Tongue (tissue), 2 donors: Measurements from ENCODE around the gene KRTAP5-3. TPM values are rescaled to one million over a fixed set of nuclear protein-coding genes. Genes with fewer than 3 reads are reported as not detected.

ENCODE experiments used
- DNase-seq: peaks from one replicate; pipeline ENCODE4 v3.0.0-alpha.2; 2015
- total RNA-seq: library from RNA; depleted of rRNA; stranded (reverse); fragments of >200 nt; gene quantifications from one replicate; pipeline ENCODE4 v1.2.3, GENCODE V29; 2014

KRTAP5-3 gene
- total RNA-seq, 1 donor from 2014 or later, result not detected

DNA sequence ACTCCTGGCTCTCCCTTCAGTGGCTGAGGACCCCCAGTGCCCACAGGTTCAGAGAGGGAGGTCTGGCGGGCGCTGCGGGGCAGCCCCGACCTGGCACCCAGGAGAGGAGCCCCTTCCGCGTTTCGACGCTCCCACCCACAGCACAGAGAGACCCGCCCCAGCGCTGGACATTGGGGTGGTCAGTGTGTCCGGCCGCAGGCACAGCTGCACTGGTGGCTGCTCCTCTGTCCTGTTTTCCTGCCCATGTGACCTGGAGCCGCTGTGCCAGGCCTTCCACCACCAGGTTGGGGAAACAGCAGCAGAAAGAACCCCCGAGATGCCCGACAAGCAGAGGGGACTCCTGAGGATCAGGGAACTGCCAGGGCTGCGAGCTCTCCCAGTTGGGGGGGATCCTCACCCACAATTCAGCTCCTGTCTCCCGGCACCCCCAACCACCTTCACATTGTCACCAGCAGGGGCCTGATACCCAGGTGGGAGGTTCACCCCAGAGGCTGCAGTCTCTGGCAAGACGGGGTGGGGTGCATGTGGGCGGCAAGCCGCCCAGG is 35.0 kb upstream of the KRTAP5-3 start:
- no peak for DNase-seq

DNA sequence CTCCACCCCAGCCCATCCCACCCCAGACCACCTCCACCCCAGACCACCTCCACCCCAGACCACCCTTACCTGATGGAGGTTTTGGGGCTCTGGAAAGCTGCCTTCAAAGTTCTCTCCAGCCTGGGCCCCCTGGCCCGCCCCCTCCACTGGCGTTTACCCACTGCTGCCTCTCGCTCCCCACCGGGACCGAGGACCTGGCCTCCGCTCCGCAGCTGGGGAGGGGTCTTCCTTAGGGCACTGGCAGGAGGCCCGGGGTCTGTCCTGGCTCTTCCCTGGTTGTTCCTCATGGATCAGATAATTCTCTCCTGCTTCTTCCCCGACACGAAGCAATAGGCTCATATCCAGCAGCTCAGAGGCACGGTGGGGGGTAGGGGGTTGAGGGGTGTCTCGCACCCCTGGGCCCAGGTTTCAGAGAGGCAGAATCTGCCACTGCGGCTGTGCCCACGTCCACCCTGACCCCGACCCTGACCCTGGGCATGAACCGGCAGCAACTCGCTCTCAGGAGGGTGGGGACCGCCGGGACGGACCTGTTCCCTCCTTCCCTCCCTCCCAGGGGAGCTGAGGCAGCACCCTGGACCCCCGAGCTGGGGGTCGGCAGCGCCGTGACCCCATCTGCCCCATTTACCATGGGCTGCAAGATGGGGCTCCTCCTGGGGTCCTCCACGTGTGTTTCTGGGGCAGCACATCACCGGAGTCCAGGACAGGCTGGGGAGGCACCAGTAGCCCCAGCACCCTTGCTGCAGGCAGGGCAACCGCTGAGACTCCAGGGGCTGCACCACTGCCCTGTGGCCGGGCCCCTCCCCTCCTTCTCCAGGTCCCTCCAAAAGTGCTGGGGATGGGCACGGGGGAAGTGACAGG is 34.3 kb upstream of the KRTAP5-3 start:
- DNase-seq, result no peak

DNA sequence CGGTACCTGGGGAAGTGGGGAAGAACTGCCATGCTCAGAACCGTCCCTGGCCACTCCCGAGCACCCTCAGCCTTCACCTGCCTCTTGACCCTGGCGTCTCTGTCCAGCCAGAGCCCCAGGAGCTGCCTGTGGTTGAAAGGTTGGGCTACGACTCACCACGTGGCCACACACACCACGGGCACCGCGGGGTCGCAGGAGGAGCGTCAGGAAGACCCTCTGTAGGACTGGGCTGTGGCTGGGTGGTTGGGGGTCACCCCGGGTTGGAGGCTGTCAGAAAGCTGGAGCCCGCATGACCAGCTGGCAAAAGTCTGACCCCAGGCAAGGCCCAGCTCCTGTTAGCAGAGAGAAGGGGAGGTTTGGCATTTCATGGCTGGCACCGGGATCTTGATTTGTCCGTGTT is 32.8 kb upstream of the KRTAP5-3 start:
- DNase-seq, result no peak

DNA sequence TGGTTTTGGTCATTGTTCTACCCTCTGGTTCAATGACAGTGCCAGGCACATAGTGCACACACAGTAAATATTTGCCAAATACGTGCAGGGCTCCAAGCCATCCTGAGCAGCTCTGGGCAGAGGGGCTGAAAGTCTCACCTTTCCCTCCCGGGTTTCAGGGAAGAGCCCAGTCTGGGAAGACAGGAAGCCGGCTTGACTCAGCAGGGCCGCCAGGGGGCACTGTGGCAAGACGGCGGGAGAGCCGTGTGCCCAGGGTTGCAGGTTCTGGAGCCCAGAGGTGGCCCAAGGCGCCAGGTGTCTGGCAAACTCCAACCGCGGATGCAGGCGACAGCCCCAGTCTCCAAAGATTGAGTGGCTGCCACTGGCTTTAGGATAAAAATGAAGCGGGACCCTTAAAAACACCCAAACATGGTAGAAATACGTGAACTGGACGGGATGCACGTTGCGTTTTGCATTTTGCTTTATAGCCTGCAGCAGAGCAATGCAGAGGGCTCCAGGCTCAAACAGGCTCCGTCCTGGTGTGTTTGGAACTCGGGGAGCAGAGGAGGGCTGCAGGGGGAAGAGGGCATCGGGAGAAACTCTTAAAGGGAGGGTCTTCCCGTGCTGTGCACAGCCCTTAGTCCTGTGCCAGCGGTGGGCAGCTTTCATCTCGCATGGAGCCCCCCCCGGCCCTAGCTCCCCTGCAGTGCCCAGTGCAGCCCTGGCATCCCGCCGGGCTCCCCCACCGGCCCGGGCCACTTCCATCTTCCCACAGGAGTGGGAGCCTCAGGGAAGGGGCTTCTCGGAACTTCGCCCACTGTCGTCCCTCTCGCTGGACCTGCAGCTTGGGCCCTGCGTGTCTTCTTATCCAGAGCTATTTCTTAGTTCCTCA is 32.0 kb upstream of the KRTAP5-3 start:
- DNase-seq, result peak; percentile 59

DNA sequence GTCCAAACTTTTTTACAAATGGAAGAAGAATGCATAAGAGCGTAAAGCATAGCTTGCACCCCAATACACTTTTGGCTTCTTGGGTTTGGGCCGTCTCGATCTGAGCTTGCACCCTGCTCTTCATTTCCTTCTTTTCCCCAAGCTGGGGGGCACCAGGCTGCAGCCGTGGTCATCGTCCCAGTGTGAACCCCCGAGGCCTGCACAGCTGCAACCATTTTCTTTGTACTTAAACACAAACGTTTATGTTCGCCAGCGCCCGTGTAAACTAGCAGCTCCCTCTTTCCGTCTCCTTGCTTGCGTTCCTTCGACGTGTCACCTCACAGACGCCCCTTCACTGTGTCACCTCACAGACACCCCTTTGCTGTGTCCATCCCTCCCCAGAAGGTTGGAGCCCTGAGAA is 31.4 kb upstream of the KRTAP5-3 start:
- DNase-seq, result no peak

DNA sequence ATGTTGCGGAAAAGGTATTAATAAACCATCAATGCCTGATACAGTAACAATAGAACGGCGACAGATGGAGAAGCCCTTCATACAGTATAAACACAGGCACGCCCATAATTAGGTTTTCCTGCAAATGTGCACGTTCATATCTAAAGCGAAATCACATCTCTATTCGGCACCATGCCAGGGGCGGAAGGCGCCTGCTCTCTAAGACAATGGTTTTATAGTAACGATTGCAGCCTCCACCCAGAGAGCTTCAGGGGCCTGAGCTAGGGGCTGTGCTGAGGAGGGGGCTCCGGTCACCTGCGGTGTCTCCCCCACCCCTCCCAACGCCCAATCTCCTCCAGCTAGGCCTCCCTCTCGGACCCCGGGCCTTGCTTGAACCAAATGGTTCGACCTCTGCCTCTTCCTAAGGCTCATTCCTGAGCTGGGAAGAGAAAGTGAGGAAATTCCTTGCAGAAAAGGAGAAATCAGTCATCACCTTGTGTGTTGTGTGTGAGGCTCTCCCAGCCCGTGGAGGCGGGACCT is 30.9 kb upstream of the KRTAP5-3 start:
- peak; percentile 80 for DNase-seq

DNA sequence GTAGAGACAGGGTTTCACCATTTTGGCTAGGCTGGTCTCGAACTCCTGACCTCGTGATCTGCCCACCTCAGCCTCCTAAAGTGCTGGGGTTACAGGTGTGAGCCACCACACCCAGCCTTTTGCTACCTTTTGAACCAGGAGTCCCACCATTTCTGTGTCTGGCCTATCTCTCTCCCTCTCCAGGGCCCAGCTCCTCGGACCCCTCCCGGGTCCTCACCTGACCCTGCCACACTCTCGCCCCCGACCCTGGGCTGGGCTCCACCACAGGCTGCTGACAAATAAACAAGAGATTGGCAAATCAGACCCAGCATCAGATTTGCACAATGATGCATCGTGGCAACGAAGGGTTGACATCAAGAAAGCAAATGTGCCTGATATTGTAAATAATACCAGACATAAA is 30.1 kb upstream of the KRTAP5-3 start:
- no peak for DNase-seq

DNA sequence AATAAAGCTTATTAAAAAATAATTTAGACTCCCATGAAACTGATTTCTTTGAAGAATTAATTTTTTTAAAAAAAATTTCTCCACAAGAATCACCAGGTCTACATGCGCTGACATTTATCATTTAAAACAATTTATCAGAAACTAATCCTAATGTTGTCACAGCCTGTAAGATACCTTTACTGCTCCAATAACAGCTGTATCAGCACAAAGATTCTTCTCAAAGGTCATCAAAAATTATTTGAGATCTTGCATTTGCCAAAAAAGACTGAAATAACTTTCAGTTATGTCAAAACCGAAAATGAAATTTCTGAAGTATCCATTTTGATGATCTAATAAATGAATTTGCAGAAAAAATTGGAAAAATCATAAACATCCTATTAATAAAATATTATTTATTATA is 29.4 kb upstream of the KRTAP5-3 start:
- DNase-seq, result no peak

DNA sequence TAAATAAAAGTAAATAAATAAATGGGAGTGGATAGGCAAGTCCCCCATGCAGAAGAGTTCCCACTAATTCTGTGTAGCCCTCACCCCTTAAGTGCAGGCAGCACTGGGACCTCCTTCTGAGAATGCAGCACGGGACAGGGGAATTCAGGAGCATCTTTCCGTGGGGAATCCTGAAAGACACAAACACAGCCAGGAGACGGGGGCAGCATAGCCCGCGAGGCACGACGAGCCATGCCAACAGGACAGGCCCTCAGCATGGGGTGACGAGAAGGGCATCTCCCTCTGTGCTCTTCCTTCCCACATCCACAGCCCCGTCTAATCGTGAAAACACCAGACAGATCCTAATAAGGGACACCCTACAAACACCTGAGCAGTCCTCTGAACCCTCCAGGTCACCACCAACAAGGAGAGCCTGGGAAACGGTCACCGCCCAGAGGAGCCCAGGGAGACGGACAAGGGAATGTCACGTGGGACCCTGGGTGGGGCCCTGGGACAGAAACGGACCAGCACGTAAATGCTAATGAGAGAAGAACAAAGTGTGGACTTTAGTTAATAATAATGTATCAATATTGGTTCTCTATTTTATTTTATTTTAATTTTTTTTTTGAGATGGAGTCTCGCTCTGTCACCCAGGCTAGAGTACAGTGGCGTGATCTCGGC is 28.2 kb upstream of the KRTAP5-3 start:
- DNase-seq, result no peak

DNA sequence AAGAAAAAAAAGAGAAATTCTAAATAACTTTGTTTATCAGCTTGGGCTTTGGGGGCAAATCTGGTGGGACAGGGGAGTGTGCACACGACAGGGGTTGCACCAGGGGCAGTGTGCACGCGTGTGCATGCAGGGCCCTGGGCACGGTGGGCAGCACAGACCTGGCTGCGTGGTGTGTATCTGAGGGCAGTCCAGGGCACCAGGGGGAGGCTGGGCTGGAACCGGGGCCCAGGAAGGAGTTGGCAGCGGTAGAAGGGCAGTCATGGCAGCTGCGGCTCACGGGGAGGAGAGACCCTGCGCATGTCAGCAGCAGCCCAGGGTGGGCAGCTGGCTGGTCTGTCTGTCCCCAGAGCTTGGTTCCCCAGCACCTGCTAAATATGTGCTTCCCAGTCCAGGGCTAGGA is 25.6 kb upstream of the KRTAP5-3 start:
- peak; percentile 42 for DNase-seq

DNA sequence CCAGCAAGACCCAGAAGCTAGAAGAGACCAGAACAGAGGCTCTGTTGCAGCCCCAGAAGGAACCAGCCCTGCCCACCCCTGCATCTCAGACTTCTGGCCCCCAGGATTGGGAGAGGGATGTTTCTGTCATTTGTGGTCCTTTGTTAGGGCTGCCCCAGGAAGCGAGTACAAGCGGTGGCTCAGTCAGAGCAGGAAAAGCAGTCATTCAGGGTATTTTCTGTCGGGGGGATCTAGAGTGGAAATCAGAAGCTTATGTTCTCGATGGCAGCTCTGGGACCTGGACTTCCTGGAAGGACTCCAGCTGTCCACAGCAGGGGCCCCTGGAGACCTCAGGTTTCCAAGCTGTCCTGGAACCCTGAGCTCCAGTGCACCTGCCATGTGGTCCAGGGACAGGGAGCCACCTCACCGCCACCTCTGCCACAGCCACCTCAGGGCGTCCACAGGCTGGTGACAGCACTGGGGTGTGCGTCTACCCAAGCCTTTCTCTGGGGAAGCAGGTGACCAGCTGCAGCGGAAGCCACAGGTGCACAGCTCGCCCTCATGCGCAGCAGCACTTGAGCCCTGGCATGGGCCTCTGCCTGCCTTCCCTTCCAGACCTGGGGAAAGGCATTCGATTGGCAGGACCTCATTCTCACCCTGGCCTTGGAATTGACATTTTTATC is 23.9 kb upstream of the KRTAP5-3 start:
- DNase-seq, result no peak

DNA sequence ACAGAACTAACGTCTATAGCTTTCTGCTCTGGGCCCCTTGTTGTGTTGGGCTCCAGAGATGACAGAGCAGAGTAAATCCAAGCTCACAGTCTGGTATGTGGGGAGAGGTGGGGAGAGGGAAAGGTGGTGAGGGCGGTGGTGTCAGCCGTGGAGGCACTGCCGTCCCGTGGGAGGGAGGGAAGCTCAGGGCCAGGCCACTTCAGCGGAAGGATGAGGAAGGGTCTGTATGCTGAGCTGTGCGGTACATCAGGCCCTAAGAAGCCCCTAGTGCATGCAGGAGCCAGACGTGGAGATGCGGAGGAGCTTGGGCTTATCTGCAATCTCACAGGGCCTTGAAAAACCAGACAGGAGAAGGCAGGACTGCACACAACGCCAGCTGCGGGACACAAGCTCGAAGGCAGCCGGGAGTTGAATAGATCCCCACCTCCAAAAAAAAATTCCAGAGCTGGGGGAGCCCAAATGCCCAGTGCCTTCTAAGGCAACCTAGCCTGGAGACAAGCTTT is 22.9 kb upstream of the KRTAP5-3 start:
- DNase-seq, result no peak

DNA sequence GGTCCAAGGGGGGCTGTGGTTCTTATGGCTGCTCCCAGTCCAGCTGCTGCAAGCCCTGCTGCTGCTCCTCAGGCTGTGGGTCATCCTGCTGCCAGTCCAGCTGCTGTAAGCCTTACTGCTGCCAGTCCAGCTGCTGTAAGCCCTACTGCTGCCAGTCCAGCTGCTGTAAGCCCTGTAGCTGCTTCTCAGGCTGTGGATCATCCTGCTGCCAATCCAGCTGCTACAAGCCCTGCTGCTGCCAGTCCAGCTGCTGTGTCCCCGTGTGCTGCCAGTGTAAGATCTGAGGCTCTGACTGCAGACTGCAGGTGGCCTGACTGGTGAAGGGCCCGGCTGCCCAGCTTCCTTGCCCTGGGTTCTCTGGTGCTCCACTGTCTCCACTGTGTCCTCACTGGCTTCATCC is 22.0 kb upstream of the KRTAP5-3 start:
- DNase-seq, result peak; percentile 87

DNA sequence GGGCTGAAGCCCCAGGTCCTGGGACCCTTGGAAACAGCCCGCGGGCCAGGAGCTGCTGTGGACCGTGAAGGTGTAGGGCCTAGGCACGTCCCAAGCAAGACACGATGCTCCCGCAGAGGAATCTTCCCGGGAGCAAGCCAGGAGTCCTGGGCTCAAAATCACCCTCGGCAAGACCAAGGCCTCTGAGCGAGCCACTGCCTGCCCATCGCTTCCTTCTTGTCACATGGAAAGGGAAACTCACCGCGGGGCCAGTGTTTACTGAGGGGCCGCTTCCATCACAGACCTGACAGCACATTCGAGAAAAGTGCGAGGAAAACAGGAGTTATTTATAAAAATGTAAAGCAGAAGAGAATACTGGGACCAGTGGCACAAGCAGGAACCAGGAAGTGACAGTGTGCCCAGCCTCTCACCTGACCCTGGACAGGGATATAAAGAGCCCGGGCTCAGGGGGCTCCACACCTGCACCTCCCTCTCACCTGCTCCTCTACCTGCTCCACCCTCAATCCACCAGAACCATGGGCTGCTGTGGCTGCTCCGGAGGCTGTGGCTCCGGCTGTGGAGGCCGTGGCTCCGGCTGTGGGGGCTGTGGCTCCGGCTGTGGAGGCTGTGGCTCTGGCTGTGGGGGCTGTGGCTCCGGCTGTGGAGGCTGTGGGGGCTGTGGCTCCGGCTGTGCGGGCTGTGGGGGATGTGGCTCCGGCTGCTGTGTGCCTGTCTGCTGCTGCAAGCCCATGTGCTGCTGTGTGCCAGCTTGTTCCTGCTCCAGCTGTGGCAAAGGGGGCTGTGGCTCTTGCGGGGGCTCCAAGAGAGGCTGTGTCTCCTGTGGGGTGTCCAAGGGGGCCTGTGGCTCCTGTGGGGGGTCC is 21.3 kb upstream of the KRTAP5-3 start, which contains the start of gene KRTAP5-5:
KRTAP5-5 (plus strand) TSS at position 450 of the 860 bp plus-strand sequence; CDS start at position 516, 66 bp downstream.
- no peak for DNase-seq

DNA sequence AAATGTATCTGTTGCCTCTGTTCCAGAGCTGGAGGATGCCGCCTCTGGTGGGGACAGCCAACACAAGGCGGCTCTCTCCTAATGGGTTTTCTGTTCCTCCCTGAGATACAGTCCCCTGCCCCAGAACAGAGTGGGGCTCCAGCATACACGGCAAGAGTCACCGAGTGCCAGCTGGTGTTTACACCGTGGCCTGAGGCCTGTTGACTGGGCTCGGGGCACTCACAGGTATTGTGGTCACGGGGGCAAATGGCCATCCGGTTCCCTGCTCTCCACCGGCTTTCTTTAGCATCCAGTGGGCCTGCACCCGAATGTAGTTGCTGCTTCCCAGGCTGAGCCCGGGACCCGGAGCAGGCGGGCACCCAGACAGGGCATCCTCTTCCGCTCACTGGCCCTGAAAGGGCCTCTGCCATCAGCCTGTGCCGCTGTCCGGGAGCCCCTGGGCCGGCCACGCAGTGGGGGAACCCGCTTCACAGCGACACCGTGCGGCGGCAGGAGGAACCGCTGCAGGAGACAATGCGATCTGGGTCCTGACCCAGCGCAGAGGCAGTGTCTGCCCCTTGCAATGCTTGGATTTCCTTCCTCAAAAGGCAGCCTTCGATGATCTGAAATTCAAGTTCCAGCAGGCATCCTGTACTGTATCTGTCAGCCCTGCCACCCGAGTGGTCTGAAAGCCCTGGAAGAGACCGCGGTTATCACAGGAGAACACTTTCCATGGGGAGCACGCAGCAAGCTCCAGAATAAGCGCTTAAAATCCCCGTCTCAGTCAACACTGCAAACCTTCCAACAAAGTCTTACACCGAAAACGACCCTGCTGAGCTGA is 20.5 kb upstream of the KRTAP5-3 start:
- peak; percentile 72 for DNase-seq

DNA sequence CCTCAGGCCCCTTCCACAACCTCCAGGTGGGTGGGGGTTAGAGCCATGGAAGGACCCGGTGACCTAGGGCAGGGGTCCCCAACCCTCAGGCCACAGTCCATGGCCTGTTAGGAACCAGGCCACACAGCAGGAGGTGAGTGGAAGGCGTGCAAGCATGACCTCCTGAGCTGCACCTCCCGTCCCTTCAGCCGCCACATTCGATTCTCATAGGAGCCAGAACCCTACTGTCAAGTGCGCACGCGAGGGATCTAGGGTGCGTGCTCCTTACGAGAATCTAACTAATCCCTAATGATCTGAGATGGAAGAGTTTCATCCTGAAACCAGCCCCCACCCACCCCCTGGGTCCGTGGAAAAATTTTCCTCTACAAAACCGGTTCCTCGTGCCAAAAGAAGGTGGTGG is 17.3 kb upstream of the KRTAP5-3 start:
- DNase-seq, result no peak

DNA sequence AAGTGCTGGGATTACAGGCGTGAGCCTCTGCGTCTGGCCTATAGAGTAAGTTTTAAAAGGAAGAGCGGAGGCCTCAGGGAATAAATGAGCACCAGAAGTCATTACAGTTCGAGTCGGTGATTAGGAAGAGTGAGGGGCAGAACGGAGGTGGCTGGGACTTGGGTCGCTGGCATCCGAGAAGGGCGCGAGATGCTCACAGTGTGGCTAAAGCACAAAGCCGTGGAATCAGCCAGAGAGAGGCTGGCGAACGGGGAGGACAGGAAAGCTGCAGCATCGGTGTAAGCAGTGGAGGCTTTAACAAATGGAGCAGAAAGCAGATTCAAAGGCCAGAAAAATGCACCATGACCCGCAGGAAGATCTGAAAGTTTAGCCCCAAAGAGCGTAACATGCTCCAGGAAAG is 16.4 kb upstream of the KRTAP5-3 start:
- DNase-seq, result no peak

DNA sequence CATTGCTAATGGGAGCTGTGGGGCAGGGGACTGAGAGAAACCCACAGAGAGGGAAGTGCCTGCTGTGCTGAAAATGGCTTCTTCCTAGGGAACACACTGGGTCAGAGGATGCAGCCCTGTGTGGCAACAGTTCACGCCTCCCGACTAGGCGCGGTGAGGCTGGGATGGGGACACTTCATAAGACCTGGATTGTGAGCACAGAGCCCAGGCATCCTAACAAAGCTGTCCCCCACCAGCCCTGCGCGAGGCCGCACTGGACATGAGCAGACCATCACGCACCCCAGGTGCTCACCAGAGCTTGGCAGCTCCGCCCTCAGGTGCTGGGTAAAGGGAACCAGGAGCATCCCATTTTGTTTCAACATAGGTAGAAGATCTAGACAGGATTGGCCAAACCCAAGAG is 15.5 kb upstream of the KRTAP5-3 start:
- DNase-seq, result no peak

DNA sequence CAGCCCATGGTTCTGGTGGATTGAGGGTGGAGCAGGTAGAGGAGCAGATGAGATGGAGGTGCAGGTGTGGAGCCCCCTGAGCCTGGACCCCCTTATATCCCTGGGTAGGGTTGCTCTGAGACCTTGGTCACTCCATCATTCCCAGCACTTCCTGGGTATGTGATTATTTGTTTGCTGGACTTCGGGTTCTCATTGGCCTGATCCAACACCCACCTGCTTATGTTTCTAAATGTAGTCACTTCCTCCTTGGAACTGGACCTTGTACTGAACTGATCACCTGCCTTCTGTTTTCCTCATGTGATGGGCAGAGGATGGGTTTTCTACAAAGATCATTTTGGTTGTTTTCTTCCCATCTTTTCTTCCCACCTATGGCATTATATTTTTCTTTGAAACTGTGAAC is 13.8 kb upstream of the KRTAP5-3 start, which contains the start of gene KRTAP5-4:
KRTAP5-4 (minus strand) TSS at position 53 of the 400 bp plus-strand sequence; CDS start at position 8, 45 bp downstream.
- DNase-seq, result no peak
